NCI-H748 treated with DMSO at 0.1 percent for 48 hours (cell line): ENCODE measurements around the gene TBC1D3G.
"Not testable (repeated sequence)": the region's sequence is repeated elsewhere in the genome, so short reads cannot be mapped to it uniquely, and the experiment has no call there.

ENCODE experiments used
- DNase-seq: peaks from one replicate; lab custom pipeline; 2025; lab: John Stamatoyannopoulos, UW

TBC1D3G gene

DNA sequence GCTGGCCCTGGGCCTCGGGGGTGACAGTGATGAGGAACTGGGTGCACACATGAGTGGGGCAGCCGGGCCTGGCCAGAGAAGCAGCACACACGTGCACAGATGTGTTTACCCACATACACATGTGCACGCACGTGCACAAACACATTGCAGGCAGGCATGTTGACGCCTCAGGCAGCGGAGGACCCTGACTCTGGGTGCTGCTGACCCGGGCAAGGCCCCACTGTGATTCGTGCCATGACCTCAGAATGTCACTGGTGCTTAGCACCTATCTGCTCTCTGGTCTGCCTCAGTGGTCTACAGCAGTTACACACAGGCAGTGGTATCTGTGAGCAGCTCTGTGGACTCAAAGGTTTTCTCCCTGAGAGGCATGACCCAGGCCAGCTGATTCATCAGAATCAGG is at the start of gene TBC1D3G:
TSS of gene TBC1D3G (plus strand) at position 301 of the 400 bp plus-strand sequence. CDS start 1,528 bp downstream, outside the sequence.
- DNase-seq = not testable (repeated sequence)

DNA sequence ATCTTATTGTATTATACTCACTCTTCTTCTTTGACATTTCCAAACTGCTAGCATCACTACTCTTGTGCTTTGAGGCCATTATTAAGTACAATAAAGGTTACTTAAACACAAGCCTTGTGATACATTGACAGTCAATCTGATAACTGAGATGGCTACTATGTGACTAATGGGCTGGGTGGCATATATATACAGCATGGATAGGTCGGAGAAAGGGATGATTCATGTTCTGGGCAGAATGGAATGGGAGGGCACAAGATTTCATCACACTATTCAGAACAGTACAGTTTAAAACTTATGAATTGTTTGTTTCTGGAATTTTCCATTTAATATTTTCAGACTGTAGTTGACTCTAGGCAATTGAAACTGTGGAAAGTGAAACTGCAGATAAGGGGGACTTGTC is 40.4 kb upstream of the TBC1D3G start:
- DNase-seq = not testable (repeated sequence)

DNA sequence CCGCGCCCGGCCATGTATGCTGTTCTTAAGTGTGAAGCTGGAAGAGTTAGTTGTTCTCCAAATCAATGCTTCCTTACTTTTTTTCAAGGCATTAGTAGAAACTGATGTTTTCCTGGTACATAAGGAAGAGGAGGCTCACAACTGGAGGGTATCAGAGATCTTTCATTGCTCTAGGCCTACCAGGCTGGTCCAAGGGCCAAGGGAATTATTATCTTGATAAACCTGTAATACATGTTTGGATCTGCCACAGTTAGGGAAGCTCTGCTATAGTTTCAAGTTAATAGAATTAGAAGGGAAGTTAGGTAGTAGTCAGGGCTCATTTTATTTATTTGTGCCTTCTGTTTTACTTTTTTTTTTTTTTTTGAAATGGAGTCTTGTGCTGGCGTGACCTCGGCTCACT is 39.5 kb upstream of the TBC1D3G start:
- DNase-seq = not testable (repeated sequence)

DNA sequence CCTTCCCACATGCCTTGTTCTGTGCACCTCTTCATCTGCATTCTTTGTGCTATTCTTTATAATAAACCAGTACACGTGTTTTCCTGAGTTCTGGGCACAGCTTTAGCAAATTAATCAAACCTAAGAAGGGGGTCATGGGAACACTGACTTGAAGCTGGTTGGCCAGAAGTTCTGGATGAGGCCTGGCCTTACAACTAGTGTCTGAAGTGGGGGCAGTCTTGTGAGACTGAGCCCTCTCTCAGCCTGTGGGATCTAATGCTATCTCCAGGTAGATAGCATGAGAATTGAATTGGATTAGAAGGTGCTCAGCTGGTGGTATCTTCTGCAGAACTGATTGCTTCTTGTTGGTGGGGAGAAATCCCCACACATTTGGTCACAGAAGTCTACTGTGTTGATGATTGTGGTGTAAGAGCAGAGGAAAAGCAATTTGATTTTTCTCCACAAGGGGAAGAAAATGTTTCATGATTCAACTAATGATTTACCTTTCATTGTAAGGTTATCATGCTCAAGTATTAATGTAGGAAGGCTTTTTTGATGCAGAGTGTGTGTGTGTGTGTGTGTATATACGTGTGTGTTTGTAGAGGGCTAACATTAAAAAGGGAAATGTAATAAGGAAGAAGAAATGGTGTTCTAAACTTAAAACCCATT is 33.6 kb upstream of the TBC1D3G start:
- DNase-seq = not testable (repeated sequence)

DNA sequence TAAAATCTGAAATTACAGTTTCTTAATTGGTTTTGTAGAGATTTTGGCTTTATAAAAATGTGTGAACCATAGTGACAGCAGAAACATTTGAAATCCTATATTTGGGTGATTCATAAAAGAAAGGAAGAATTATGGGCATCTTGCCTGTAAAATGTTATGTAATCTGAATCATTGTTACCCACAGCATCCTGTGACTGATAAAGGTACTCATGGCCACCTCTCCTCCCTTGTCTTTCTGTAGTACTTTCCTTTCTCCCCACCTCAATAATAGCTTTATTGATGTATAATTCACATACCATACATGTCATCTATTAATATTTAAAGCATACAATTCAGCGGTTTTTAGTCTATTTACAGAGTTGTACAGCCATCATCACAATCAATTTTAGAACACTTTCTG is 28.5 kb upstream of the TBC1D3G start:
- not testable (repeated sequence) for DNase-seq

DNA sequence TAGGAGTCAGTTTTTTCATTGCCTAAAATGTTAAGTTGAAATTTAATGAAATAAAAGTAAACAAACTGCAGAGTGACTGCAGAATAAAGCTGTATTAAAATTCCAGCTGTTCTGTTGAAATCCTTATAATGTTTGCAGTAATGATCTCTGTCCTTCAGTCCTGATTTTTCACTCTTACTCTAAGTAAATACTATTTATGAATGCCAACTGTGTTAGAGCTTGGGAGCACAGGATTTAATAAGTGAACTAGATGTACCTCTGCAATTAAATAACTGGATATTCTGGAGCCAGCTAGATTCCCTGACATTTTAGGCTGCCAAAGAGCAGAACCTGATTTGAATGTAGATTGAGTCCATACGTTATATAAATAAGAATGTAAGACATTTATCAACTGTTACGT is 7.9 kb upstream of the TBC1D3G start:
- not testable (repeated sequence) for DNase-seq

DNA sequence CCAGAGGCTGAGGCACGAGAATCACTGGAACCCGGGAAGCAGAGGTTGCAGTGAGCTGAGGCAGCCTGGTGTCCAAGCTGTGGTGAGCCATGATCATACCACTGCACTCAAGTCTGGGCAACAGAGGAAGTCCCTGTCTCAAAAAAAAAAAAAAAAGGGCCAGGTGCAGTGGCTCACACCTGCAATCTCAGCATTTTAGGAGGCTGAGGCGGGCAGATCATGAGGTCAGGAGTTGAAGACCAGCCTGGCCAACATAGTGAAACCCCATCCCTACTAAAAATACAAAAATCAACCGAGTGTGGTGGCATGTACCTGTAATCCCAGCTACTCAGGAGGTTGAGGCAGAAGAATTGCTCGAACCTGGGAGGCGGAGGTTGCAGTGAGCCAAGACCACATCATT is 38.8 kb downstream of the TBC1D3G start:
- not testable (repeated sequence) for DNase-seq

DNA sequence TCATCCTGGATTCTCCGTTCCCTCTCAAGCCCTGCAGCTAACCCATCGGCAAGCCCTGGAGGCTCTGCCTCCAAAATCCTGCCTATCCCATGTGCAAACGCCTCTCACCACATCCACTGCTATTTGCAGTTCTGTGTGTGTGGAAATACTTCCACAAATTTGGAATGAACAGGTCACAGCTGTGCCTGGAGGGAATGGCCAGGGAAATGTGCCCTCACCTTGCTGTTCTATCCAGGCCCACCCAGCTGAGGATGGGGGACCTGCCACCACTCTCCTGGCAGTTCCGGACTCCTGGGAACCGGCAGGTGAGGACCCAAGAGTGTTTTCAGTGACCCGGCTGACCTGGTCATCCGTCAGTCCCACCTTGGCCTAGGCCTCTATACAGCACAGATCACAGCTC is 52.3 kb downstream of the TBC1D3G start:
- DNase-seq = not testable (repeated sequence)
